Upper lobe of right lung (tissue), 1 donor: Measurements from ENCODE around the gene NDRG4. TPM values are rescaled to one million over a fixed set of nuclear protein-coding genes. Genes with fewer than 3 reads are reported as not detected.

ENCODE experiments used
- ATAC-seq: fragments of 200-7000 bp; cut with Tn5 transposase; one replicate; pipeline ENCODE4 v1.9.1; 2020; ENCODE audit warnings: mild to moderate bottlenecking, moderate library complexity
- DNase-seq: peaks from one replicate; pipeline ENCODE4 v3.0.0-alpha.2; 2020
- H3K27ac ChIP-seq: fragments of 200-600 bp; one replicate; pipeline ENCODE4 v1.8.0; 2022
- H3K27me3 ChIP-seq: fragments of 200-600 bp; one replicate; pipeline ENCODE4 v1.8.0; 2022; ENCODE audit warnings: mild to moderate bottlenecking
- H3K36me3 ChIP-seq: fragments of 200-600 bp; one replicate; pipeline ENCODE4 v1.8.0; 2022
- H3K4me1 ChIP-seq: fragments of 200-600 bp; one replicate; pipeline ENCODE4 v1.8.0; 2022
- H3K4me3 ChIP-seq: fragments of 200-600 bp; one replicate; pipeline ENCODE4 v1.8.0; 2022; ENCODE audit warnings: mild to moderate bottlenecking
- H3K9me3 ChIP-seq: fragments of 200-600 bp; one replicate; pipeline ENCODE4 v1.8.0; 2022
- intact Hi-C: fragments of 100-400 bp; cut with DNase I; formaldehyde crosslinking; loops from one replicate; pipeline ENCODE4 v1.11.0; 2022
- total RNA-seq: library from RNA; stranded (reverse); fragmentation: NEBNext Ultra II Directional; extraction: Animal tissue kit (Norgen Biotek cat#: 25700); gene quantifications from one replicate; pipeline ENCODE4 v1.2.1, GENCODE V29; 2021
- TF ChIP-seq, protein P1 (sequence below): fragments of 200-600 bp; IDR thresholded peaks from one replicate; pipeline ENCODE4 v1.8.0; 2022; ENCODE audit warnings: antibody characterized with exemption
- donor health status: DM: no; HTN: yes; CAD: no; lungs with severe emphysema.

The NDRG4 gene
- total RNA-seq, 1 donor from 2014 or later = 48.1 TPM

DNA sequence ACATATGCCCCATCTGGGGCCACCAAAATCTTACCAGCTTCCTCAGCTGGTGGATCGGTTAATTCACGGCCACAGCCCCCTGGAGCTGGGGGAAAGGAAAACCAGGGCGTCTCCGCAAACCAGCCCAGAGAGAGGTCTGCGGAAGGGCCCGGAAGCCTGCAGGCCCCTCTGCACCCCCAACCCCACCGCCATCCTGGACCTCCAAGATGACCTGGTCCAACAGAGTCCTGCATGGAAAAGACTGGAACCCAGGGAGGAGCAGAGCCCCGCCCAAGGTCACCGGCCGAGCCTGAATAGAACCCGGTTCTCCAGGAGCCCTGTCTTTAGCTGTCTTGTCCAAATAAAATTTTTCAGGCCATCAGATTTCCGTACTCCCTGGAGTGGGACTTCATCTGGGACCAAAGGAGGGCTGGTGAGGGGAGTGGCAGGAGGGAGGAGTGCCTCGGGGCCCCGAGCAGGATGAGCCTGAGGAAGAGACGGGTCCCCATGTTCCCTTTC, 37.4 kb upstream of the NDRG4 start:
- DNase-seq = no peak
- TF ChIP-seq, protein P1, sequence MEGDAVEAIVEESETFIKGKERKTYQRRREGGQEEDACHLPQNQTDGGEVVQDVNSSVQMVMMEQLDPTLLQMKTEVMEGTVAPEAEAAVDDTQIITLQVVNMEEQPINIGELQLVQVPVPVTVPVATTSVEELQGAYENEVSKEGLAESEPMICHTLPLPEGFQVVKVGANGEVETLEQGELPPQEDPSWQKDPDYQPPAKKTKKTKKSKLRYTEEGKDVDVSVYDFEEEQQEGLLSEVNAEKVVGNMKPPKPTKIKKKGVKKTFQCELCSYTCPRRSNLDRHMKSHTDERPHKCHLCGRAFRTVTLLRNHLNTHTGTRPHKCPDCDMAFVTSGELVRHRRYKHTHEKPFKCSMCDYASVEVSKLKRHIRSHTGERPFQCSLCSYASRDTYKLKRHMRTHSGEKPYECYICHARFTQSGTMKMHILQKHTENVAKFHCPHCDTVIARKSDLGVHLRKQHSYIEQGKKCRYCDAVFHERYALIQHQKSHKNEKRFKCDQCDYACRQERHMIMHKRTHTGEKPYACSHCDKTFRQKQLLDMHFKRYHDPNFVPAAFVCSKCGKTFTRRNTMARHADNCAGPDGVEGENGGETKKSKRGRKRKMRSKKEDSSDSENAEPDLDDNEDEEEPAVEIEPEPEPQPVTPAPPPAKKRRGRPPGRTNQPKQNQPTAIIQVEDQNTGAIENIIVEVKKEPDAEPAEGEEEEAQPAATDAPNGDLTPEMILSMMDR = no peak
- Histone ChIP-seq H3K4me3 (no peak overlapping the region), H3K4me1 (peaks cover 6% of the 10 kb centered on the region), H3K36me3 (no peaks in the 10 kb centered on the region), H3K9me3 (no peaks in the 10 kb centered on the region), H3K27me3 (peaks cover 52% of the 10 kb centered on the region), H3K27ac (no peak overlapping the region)
- no peak for ATAC-seq
- intact Hi-C loops = no loop called here

DNA sequence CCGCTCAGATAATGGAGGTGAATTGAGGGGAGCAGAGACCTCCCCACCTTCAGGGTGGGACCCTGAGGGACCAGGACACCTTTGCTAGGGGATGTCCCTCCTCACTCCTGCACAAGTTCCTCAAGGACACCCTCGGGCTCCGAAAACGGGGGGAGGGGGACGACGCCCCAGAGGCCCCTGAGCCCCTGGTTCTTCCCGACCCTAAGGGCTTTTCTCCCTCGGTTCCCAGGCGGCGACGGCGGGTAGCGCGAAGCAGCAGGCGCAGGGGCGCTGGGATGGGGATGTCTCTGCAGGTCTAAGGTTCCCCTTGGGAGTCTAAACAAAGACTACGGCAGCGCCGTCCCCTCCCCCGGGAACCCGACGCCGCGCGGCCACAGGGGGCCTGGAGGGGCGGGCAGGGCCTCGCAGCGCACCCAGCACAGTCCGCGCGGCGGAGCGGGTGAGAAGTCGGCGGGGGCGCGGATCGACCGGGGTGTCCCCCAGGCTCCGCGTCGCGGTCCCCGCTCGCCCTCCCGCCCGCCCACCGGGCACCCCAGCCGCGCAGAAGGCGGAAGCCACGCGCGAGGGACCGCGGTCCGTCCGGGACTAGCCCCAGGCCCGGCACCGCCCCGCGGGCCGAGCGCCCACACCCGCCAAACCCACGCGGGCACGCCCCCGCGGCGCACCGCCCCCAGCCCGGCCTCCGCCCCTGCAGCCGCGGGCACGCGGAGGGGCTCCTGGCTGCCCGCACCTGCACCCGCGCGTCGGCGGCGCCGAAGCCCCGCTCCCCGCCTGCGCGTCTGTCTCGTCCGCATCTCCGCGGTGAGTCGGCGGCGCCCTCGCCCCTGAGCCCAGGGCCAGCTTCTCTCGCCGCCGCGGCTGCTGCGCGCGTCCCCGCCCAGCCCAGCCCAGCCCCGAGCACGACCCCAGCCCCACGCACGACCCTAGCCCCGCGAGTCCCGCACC, 36.7 kb upstream of the NDRG4 start:
- Histone ChIP-seq H3K4me3 (peak overlapping the region; percentile 52), H3K27me3 (peaks cover 57% of the 10 kb centered on the region), H3K4me1 (peaks cover 6% of the 10 kb centered on the region), H3K36me3 (no peaks in the 10 kb centered on the region), H3K9me3 (no peaks in the 10 kb centered on the region), H3K27ac (no peak overlapping the region)
- ATAC-seq (peak; percentile 52), DNase-seq (no peak)
- TF ChIP-seq, protein P1 = no peak
- intact Hi-C loops = no loop called here

DNA sequence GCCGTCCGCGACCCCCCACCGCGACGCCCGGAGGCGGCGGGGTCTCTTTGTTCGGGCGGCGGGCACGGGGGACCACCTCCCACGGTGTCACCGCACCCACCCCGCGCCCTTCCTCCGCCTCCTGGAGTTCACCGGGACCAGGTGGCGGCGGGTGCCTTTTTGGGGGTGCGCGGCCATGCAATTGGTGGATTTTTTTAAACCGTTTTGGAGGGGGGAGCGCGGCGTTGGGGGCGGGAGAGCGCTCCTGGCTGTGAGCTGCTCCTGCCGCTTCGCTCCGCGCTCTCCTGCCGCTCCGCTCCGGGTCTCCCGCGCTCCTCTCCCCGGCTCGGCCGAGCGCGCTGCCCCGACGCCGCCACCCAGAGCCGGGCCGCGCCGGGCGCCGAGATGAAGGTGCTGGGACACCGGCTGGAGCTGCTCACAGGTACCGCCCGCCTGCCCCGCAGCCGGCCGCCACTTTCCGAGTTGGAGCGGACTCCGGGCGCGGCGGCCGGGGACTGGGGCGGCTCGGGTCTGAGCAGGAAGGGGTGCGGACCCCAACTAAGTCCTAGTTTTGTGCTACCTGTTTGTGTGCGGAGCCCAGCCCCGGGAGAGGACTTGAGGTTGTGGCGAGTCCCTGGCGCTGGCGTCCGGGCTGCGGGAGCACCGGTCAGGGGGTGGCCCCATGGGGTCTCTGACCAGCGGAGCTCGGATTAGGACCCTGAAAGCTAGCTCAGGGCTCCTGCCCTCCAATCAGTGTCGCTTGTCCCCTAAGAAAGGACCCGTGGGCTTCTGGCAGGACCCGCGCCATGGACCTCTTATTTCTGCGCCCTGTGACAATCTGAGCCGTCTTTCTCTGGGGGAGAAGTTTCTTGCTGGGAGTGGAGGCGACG, 35.7 kb upstream of the NDRG4 start:
- DNase-seq = no peak
- Histone ChIP-seq H3K27ac (peak overlapping the region; percentile 63), H3K27me3 (peaks cover 66% of the 10 kb centered on the region), H3K9me3 (no peaks in the 10 kb centered on the region), H3K4me1 (peaks cover 6% of the 10 kb centered on the region), H3K36me3 (no peaks in the 10 kb centered on the region), H3K4me3 (peak overlapping the region; percentile 52)
- intact Hi-C loops = no loop called here
- ATAC-seq = peak; percentile 43
- TF ChIP-seq, protein P1 = no peak

DNA sequence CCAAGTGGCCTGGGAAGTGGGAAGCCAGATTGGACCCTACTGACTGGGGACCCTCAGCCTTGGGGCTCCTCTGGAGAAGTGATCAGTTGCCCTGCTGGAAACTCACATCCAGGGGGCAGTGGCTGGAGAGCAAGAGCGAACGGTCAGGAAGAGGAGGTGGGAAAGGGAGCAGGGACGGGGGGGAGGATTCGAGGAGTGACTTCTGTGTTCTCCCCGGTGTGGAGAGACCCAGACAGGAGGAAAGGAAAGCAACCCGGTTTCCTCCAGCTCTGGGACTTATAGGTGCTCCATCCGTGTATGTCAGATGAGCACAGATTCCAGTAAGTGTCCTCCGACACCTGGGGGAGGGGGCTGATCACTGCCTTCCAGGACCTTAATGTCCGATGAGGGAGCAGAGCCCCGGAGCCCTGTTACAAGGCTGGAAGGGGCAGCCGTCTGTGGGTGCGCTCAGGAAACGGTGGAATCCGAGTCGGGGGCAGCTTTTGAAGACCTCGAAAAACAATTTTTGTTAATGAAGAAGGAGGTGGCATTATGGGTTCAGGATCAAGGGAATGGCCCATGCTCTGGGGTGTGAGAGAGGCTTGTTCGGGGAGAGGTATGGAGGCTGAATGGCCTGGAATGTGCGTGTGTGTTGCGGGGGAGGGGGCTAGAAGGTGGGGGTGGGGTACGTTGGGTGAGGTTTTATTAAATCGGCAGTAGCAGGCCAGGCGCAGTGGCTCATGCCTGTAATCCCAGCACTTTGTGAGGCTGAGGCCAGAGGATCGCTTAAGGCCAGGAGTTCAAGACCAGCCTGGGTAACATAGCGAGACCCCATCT, 34.8 kb upstream of the NDRG4 start:
- Histone ChIP-seq H3K4me1 (peaks cover 6% of the 10 kb centered on the region), H3K27ac (peak overlapping the region; percentile 63), H3K9me3 (no peaks in the 10 kb centered on the region), H3K27me3 (peaks cover 66% of the 10 kb centered on the region), H3K4me3 (peak overlapping the region; percentile 52), H3K36me3 (no peaks in the 10 kb centered on the region)
- intact Hi-C loops = no loop called here
- no peak for DNase-seq
- TF ChIP-seq, protein P1 = peak; percentile 12
- peak; percentile 7 for ATAC-seq

DNA sequence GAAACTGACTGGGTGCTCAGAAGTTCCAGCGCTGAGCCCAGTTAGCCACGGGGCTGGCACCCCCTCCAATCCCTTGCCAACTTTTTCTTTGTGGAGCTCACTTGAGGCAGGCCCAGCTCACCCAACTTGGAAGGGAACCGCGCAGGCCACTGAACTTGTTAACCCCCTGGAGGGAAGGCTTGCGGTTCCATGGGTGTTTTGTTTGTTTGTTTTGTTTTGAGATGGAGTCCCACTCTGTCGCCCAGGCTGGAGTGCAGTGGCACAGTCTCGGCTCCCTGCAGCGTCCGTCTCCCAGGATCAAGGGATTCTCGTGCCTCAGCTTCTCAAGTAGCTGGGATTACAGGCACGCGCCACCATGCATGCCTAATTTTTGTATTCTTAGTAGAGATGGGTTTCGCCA, 34.1 kb upstream of the NDRG4 start:
- TF ChIP-seq, protein P1 = no peak
- no peaks in the 10 kb centered on the region for H3K9me3 ChIP-seq
- no peaks in the 10 kb centered on the region for H3K36me3 ChIP-seq
- ATAC-seq = no peak
- H3K27me3 ChIP-seq = peaks cover 63% of the 10 kb centered on the region
- no peak for DNase-seq
- H3K27ac ChIP-seq = no peak overlapping the region
- peaks cover 6% of the 10 kb centered on the region for H3K4me1 ChIP-seq
- peak overlapping the region; percentile 52 for H3K4me3 ChIP-seq
- intact Hi-C loops = no loop called here
